ENCODE results near the gene TSHR.

The TSHR gene

GRCh38 chr14:81137316-81137715, 181.9 kb downstream of the TSHR start:
- peak; percentile 48 for DNase-seq (ENCODE audit: low read depth)

- DNase-seq (ENCODE audit: low read depth) = no peak
Measured at GRCh38 chr14:81138429-81138828, 183.0 kb downstream of the TSHR start.

- no peak for DNase-seq (ENCODE audit: low read depth)
Measured at GRCh38 chr14:81141426-81141825, 186.0 kb downstream of the TSHR start.

- DNase-seq (ENCODE audit: low read depth) = no peak
Measured at GRCh38 chr14:81143793-81144192, 188.4 kb downstream of the TSHR start.

- no peak for DNase-seq (ENCODE audit: low read depth)
Measured at GRCh38 chr14:81144824-81145603, 189.6 kb downstream of the TSHR start.

GRCh38 chr14:81147140-81147897, 191.9 kb downstream of the TSHR start:
- no peak for DNase-seq (ENCODE audit: low read depth)

- no peak for DNase-seq (ENCODE audit: low read depth)
Measured at GRCh38 chr14:81148635-81149034, 193.2 kb downstream of the TSHR start.

- DNase-seq (ENCODE audit: low read depth) = no peak
Measured at GRCh38 chr14:81153187-81153586, 197.8 kb downstream of the TSHR start.

GRCh38 chr14:81157431-81157830, 202.0 kb downstream of the TSHR start:
- DNase-seq (ENCODE audit: low read depth) = no peak

GRCh38 chr14:81161088-81161487, 205.7 kb downstream of the TSHR start:
- no peak for DNase-seq (ENCODE audit: low read depth)

GRCh38 chr14:81161749-81162148, 206.3 kb downstream of the TSHR start:
- no peak for DNase-seq (ENCODE audit: low read depth)

GRCh38 chr14:81162941-81163340, 207.5 kb downstream of the TSHR start:
- peak; percentile 52 for DNase-seq (ENCODE audit: low read depth)

GRCh38 chr14:81164167-81164774, 208.8 kb downstream of the TSHR start:
- peak; percentile 67 for DNase-seq (ENCODE audit: low read depth)

GRCh38 chr14:81165188-81165587, 209.8 kb downstream of the TSHR start:
- peak; percentile 66 for DNase-seq (ENCODE audit: low read depth)

- no peak for DNase-seq (ENCODE audit: low read depth)
Measured at GRCh38 chr14:81166121-81166520, 210.7 kb downstream of the TSHR start.

GRCh38 chr14:81169267-81169666, 213.8 kb downstream of the TSHR start:
- no peak for DNase-seq (ENCODE audit: low read depth)

- DNase-seq (ENCODE audit: low read depth) = no peak
Measured at GRCh38 chr14:81169711-81170103, 214.3 kb downstream of the TSHR start.

GRCh38 chr14:81170104-81170828, 214.8 kb downstream of the TSHR start:
- DNase-seq (ENCODE audit: low read depth) = peak; percentile 84

- no peak for DNase-seq (ENCODE audit: low read depth)
Measured at GRCh38 chr14:81170829-81171195, 215.4 kb downstream of the TSHR start.

- peak; percentile 20 for DNase-seq (ENCODE audit: low read depth)
Measured at GRCh38 chr14:81172353-81172752, 216.9 kb downstream of the TSHR start.

- DNase-seq (ENCODE audit: low read depth) = peak; percentile 25
Measured at GRCh38 chr14:81172881-81173280, 217.5 kb downstream of the TSHR start.

- no peak for DNase-seq (ENCODE audit: low read depth)
Measured at GRCh38 chr14:81176241-81176640, 220.8 kb downstream of the TSHR start.
